Measurements from ENCODE around the gene SCUBE3.
A peak's percentile ranks its signal among the peaks of the same experiment; 100 is the strongest.

The SCUBE3 gene

DNA sequence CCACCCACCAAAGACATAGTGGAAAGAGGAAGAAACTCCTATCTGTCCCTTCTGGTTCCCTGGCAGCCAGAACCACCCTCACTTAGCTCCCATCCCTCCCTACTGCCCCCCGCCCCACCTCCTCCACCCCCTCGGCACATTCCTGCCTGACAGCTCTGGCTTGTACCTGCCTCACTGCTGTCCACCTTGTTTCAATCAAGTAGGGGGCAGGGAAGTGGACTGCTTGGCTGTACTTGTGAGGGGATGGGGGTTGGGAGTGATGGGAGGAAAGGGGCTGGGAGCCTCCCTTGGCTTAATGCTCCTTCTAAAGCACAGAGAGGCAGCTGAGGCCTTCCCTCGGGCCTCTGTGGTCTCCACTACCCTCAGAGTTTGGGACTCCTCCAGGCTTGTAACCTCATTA lies 23.7 kb downstream of the SCUBE3 start:
- Mint-ChIP-seq H3K27ac (no peak overlapping the region), H3K9me3 (no peaks in the 10 kb centered on the region), H3K4me3 (no peak overlapping the region), H3K4me1 (peaks cover 13% of the 10 kb centered on the region), H3K36me3 (no peaks in the 10 kb centered on the region)
- ATAC-seq (no peak), DNase-seq (ENCODE audit: low spot score in 2 of 2) (no peak)

DNA sequence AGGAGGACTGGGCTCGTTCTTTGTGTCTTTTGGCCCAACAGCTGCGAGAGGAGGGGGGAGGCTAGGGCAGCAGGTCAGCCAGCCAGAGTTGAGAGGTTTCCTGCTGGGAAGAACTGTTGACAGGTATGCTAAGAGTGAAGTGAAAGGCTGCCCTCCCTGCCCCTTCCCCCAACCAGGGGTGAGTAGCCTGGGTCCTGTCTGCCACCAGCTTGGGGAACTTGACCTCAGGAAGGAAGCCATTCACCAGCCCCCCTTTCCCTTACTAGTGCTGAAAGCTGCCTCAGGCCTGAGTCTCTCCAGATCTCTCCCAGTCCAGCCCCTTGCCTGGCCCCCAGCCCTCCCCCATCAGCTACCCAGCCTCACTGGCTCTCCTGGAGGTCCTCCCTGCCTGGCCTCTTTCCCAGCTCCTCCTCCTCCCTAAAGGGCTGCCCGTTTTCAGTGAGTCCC lies 25.1 kb downstream of the SCUBE3 start:
- Mint-ChIP-seq H3K4me1 (peaks cover 13% of the 10 kb centered on the region), H3K27ac (no peak overlapping the region), H3K9me3 (no peaks in the 10 kb centered on the region), H3K36me3 (no peaks in the 10 kb centered on the region), H3K4me3 (no peak overlapping the region)
- ATAC-seq (no peak), DNase-seq (ENCODE audit: low spot score in 2 of 2) (no peak)

DNA sequence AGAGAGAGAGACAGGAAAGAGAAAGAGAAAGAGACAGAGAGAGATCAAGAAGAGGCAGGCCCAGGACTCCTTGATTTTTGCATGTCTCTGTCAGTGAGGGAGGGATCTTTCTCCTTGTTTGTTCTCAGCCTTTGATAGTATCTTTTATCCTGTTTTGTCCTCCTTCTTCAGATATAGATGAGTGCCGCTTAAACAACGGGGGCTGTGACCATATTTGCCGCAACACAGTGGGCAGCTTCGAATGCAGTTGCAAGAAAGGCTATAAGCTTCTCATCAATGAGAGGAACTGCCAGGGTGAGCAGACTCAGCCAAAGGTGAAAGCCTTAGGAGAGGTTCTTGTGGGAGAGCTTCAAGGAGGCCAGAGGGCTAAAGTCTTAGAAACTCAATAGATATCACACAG lies 25.8 kb downstream of the SCUBE3 start:
- ATAC-seq, result no peak
- H3K4me1 Mint-ChIP-seq, result peaks cover 13% of the 10 kb centered on the region
- H3K4me3 Mint-ChIP-seq, result no peak overlapping the region
- no peaks in the 10 kb centered on the region for H3K36me3 Mint-ChIP-seq
- no peak for DNase-seq (ENCODE audit: low spot score in 2 of 2)
- H3K27ac Mint-ChIP-seq, result no peak overlapping the region
- H3K9me3 Mint-ChIP-seq, result no peaks in the 10 kb centered on the region

DNA sequence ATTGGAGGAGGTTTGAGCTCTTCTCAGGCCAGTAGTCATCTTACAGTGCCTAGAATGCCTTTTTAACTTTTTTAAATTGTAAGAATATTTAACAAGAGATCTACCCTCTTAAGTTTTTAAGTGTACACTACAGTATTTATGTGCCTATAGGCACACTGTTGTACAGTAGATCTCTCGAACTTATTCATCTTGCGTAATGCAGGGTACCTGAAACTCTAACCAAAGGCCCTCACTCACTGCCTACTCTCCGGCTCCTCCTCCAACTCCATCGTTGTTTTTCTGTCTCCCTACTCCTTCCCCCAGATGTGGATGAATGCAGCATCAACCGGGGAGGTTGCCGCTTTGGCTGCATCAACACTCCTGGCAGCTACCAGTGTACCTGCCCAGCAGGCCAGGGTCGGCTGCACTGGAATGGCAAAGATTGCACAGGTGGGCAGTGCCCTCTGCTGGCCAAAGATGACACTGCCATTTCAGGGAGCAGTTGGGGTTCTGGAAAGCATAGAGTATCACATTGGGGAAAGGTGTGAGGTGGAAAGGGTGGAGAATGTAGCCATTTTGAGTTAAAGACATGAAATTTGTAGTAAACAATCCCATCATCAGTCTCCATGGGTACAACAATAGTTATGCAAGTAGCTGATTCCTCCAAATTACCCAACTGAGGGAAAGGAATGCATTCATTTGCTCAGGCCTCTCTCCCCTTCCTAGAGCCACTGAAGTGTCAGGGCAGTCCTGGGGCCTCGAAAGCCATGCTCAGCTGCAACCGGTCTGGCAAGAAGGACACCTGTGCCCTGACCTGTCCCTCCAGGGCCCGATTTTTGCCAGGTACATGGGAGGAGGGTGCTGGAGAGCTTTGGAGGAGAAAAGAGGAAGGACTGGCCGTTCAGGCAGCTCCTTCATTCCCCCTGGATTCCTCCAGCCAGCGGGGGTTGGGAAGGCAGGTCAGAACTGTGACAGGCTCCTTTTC lies 27.4 kb downstream of the SCUBE3 start:
- peak; percentile 72 to 88 for DNase-seq (ENCODE audit: low spot score in 2 of 2)
- peaks cover 14% of the 10 kb centered on the region for H3K4me1 Mint-ChIP-seq
- H3K27ac Mint-ChIP-seq, result no peak overlapping the region
- H3K36me3 Mint-ChIP-seq, result no peaks in the 10 kb centered on the region
- ATAC-seq, result peak; percentile 79
- H3K4me3 Mint-ChIP-seq, result no peak overlapping the region
- H3K9me3 Mint-ChIP-seq, result no peaks in the 10 kb centered on the region

DNA sequence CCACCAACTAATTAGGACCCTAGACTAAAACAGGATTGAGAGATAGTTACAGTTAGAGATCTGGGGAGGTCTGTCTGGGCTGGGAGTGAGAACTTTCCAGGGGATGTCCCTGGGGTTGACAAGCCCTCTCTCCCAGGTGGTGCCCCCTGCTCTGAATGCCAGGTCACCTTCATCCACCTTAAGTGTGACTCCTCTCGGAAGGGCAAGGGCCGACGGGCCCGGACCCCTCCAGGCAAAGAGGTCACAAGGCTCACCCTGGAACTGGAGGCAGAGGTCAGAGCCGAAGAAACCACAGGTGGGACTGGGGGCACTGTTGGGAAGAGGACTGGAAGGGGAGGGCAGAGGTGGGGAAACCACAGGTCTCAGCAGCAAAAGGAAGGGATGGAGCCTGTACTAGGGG lies 28.7 kb downstream of the SCUBE3 start:
- Mint-ChIP-seq H3K27ac (peak overlapping the region; percentile 13), H3K4me1 (peaks cover 19% of the 10 kb centered on the region)

DNA sequence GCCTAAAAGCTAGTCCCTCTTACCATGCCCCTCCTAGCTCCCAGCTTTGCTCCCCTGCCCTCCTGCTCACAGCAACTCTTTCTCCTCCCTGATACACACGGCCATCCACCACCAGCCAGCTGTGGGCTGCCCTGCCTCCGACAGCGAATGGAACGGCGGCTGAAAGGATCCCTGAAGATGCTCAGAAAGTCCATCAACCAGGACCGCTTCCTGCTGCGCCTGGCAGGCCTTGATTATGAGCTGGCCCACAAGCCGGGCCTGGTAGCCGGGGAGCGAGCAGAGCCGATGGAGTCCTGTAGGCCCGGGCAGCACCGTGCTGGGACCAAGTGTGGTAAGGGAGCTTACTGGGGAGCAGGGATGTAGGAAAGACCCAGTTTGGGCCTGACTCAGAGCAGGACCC lies 29.1 kb downstream of the SCUBE3 start:
- Mint-ChIP-seq H3K36me3 (no peaks in the 10 kb centered on the region), H3K27ac (peak overlapping the region; percentile 13), H3K4me1 (peaks cover 23% of the 10 kb centered on the region), H3K9me3 (no peaks in the 10 kb centered on the region), H3K4me3 (no peak overlapping the region)
- ATAC-seq (no peak), DNase-seq (ENCODE audit: low spot score in 2 of 2) (no peak)

More for the DNA sequence above, 28.7 kb downstream of the SCUBE3 start:
- H3K9me3 Mint-ChIP-seq, result no peaks in the 10 kb centered on the region
- no peaks in the 10 kb centered on the region for H3K36me3 Mint-ChIP-seq
- H3K4me3 Mint-ChIP-seq, result no peak overlapping the region
- ATAC-seq, result no peak
- DNase-seq (ENCODE audit: low spot score in 2 of 2), result no peak

DNA sequence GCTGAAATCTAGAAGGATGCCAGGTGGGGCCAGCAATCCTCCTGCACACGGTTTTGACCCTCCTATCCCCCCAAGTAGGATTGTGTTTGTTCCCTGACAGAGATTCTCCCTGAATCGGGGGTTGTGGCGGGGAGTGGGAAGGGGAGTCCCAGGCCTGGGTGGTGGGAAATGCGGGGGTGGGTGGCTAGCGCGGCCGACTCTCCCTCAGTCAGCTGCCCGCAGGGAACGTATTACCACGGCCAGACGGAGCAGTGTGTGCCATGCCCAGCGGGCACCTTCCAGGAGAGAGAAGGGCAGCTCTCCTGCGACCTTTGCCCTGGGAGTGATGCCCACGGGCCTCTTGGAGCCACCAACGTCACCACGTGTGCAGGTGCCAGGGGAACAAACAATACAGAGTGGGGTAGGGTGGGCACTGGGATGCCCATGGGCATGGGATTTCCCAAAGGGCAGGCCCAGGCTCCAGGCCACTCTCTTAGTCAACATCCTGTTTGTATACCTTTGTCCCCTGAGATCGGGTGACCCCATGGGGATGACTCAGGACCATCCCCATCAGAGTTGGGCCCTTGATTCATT lies 29.7 kb downstream of the SCUBE3 start:
- peaks cover 24% of the 10 kb centered on the region for H3K4me1 Mint-ChIP-seq
- no peaks in the 10 kb centered on the region for H3K9me3 Mint-ChIP-seq
- H3K4me3 Mint-ChIP-seq, result no peak overlapping the region
- H3K36me3 Mint-ChIP-seq, result no peaks in the 10 kb centered on the region
- ATAC-seq (no peak), DNase-seq (ENCODE audit: low spot score in 2 of 2) (no peak)
- H3K27ac Mint-ChIP-seq, result no peak overlapping the region

DNA sequence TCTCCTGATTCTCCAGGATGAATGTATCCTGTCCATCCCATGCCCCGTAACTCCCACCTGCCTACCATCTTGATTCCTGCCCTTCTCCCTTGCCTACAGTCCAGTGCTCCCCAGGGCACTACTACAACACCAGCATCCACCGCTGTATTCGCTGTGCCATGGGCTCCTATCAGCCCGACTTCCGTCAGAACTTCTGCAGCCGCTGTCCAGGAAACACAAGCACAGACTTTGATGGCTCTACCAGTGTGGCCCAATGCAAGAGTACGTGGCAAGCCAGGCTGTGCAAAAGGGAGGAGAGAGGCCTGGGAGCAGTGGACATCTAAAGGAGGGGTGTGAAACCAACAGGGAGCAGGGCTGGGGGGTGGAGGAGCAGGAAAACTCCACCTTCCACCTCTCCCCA lies 30.8 kb downstream of the SCUBE3 start:
- ATAC-seq (no peak), DNase-seq (ENCODE audit: low spot score in 2 of 2) (no peak)
- Mint-ChIP-seq H3K9me3 (no peaks in the 10 kb centered on the region), H3K4me3 (no peak overlapping the region), H3K4me1 (peaks cover 30% of the 10 kb centered on the region), H3K36me3 (no peaks in the 10 kb centered on the region), H3K27ac (peak overlapping the region; percentile 63)

DNA sequence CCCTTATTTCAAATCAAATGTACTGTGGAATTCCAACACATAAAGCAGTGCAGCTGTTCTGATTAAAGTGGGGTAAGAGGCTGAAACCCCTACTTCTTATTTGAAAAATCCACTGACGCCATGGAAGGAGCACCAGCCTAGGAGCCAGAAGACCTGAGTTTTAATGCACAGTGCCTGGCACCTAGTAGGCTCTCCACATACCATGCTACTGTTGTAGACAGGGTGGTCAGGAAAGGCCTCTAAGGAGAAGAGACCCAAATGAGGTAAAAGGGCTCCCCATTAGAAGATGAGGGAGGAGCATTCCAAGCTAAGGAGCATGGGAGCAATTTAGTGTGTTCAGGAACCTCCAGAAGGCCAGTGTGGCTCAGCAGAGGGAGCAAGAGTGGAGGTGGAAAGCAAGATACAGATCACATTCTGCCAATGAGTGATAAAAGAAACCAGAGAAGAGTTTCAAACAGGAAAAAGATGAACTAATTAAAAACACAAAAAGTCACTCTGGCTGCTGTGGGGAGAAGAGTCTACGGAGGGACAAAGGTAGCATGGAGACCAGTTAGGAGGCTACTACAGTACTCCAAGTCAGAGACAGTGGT lies 34.0 kb downstream of the SCUBE3 start:
- peak; percentile 66 for ATAC-seq

DNA sequence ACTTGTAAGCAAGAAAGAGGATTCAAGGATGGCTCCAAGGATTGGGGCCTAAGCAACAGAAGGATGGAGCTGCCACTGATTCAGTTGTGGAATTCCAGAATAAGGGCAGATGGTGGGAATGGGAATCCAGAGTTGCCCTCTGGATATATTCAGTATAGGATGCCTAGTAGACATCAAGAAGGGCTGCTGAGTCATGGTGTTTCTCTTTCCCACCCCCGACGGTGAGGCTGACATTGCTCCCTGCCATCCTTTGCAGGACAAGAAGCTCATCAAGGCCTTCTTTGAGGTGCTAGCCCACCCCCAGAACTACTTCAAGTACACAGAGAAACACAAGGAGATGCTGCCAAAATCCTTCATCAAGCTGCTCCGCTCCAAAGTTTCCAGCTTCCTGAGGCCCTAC lies 34.5 kb downstream of the SCUBE3 start:
- peak overlapping the region; percentile 27 for H3K4me3 Mint-ChIP-seq
- H3K36me3 Mint-ChIP-seq, result no peaks in the 10 kb centered on the region
- H3K9me3 Mint-ChIP-seq, result no peaks in the 10 kb centered on the region
- H3K4me1 Mint-ChIP-seq, result peaks cover 30% of the 10 kb centered on the region
- H3K27ac Mint-ChIP-seq, result peak overlapping the region; percentile 30
- ATAC-seq, result peak; percentile 55
- DNase-seq (ENCODE audit: low spot score in 2 of 2), result no peak

More for the DNA sequence above, 34.0 kb downstream of the SCUBE3 start:
- Mint-ChIP-seq H3K4me1 (peaks cover 30% of the 10 kb centered on the region), H3K9me3 (no peaks in the 10 kb centered on the region), H3K4me3 (peak overlapping the region; percentile 27), H3K27ac (peak overlapping the region; percentile 30), H3K36me3 (no peaks in the 10 kb centered on the region)
- DNase-seq (ENCODE audit: low spot score in 2 of 2), result peak in 1 of 2 donors; percentile 54

DNA sequence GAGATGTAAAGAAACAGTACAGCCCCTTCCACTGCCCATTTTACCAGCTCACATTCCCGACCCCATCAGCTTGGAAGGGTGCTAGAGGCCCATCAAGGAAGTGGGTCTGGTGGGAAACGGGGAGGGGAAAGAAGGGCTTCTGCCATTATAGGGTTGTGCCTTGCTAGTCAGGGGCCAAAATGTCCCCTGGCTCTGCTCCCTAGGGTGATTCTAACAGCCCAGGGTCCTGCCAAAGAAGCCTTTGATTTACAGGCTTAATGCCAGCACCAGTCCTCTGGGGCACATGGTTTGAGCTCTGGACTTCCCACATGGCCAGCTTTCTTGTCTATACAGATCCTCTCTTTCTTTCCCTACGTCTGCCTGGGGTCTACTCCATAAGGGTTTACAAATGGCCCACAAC lies 35.2 kb downstream of the SCUBE3 start:
- peaks cover 30% of the 10 kb centered on the region for H3K4me1 Mint-ChIP-seq
- H3K4me3 Mint-ChIP-seq, result no peak overlapping the region
- no peak for ATAC-seq
- H3K36me3 Mint-ChIP-seq, result no peaks in the 10 kb centered on the region
- H3K9me3 Mint-ChIP-seq, result no peaks in the 10 kb centered on the region
- DNase-seq (ENCODE audit: low spot score in 2 of 2), result no peak
- peak overlapping the region; percentile 30 for H3K27ac Mint-ChIP-seq

DNA sequence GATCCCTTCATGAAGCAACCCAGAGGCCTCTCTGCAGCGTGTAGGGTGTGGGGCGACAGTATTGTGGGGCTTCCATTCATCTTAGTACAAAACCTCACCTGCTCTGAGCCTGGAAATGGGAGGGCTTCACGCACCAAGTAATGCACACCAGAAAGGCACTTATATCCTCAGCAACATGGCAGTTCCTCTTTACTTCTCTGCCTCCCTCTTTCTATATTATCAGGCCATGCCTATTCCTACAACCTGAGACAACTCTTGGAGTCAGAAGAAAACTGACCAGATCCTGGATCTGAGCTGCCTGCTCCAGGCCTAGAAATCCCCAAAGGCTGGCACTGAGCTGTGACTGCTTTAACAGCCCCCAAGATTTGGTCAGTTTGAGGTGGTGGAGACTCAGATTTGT lies 38.2 kb downstream of the SCUBE3 start:
- H3K4me1 Mint-ChIP-seq, result peaks cover 25% of the 10 kb centered on the region
- DNase-seq (ENCODE audit: low spot score in 2 of 2), result no peak
- no peak overlapping the region for H3K27ac Mint-ChIP-seq
- H3K9me3 Mint-ChIP-seq, result no peaks in the 10 kb centered on the region
- no peak overlapping the region for H3K4me3 Mint-ChIP-seq
- ATAC-seq, result no peak
- no peaks in the 10 kb centered on the region for H3K36me3 Mint-ChIP-seq

DNA sequence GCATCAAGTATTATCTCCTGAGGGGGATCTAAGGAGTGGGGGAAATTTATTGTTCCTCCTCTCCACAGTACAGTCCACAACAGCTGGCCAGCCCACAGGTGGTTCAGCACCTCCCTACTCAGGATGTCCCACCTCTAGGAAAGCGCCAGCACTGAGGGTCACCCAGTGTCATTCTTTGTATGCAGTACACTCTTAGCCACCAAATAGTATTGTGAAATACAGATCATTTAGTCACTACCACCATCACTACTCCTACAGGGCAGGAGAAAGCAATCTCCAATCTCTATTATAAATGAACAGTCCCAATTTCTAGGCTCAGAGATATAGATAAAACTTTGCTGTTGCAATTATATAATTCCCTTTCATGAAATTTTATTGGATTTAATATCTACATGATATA lies 39.5 kb downstream of the SCUBE3 start:
- ATAC-seq (no peak), DNase-seq (ENCODE audit: low spot score in 2 of 2) (no peak)
- no peaks in the 10 kb centered on the region for H3K36me3 Mint-ChIP-seq
- no peaks in the 10 kb centered on the region for H3K9me3 Mint-ChIP-seq
- H3K4me1 Mint-ChIP-seq, result peaks cover 17% of the 10 kb centered on the region
- H3K27ac Mint-ChIP-seq, result no peak overlapping the region
- H3K4me3 Mint-ChIP-seq, result no peak overlapping the region

DNA sequence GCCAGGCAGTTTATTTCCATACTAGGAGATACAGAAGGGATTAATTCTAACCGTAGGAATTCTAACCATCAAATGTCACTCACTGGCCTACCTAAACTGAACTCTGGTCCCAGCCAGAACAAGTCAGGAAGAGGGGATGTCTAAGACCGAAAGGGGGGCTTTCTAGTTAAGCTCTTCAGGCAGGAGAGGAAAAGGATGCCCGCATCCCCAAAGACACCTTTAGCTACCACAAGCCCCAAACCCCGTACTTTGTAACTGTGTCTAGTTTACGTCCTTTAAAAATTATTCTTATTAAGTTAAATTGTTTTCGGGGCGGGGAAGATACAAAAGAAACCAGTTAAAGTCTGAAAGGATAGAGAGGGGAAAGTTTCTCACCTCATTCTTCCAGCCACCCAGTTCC lies 44.6 kb downstream of the SCUBE3 start:
- ATAC-seq (no peak), DNase-seq (ENCODE audit: low spot score in 2 of 2) (no peak)
- H3K4me3 Mint-ChIP-seq, result peak overlapping the region; percentile 95
- H3K36me3 Mint-ChIP-seq, result peaks cover 15% of the 10 kb centered on the region
- peak overlapping the region; percentile 94 for H3K27ac Mint-ChIP-seq
- peaks cover 36% of the 10 kb centered on the region for H3K4me1 Mint-ChIP-seq
- no peaks in the 10 kb centered on the region for H3K9me3 Mint-ChIP-seq

DNA sequence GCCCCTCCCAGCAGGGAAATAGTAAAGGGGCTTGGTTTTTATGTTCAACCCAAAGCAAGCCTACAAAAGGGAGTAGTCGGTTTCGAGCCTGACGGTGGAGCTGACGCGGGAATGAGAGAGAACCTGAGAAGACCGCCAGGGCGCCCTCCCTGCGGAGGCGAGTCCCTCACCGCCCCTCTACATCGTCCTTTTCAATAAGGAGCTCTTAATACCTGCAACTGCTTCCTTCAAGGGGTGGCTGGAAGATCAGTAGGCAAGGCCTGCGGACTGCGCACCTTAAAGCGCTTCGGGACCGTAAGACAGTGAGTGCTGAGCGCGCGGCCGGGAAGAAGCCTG lies 45.1 kb downstream of the SCUBE3 start:
- DNase-seq (ENCODE audit: low spot score in 2 of 2) (no peak), ATAC-seq (peak; percentile 44)
- Mint-ChIP-seq H3K9me3 (no peaks in the 10 kb centered on the region), H3K4me1 (peaks cover 40% of the 10 kb centered on the region), H3K36me3 (peaks cover 15% of the 10 kb centered on the region), H3K27ac (peak overlapping the region; percentile 94), H3K4me3 (peak overlapping the region; percentile 95)
